Skeletal muscle tissue (tissue), 4 donors: Measurements from ENCODE around the gene RIOK2. TPM values are rescaled to one million over a fixed set of nuclear protein-coding genes. Genes with fewer than 3 reads are reported as not detected.
"Not testable (repeated sequence)": the region's sequence is repeated elsewhere in the genome, so short reads cannot be mapped to it uniquely, and the experiment has no call there.

ENCODE experiments used
- H3K27ac ChIP-seq: one replicate; pipeline ENCODE4 v1.7.0; 2013; ENCODE audit warnings: mild to moderate bottlenecking, low read depth, low read length, inconsistent platforms
- H3K27me3 ChIP-seq, 3 donors: one replicate each; pipeline ENCODE4 v1.7.0; 2013; ENCODE audit warnings: low read length in 3 of 3; ENCODE audit not compliant: control insufficient read depth in 3 of 3, insufficient read depth in 3 of 3
- H3K36me3 ChIP-seq, 3 donors: one replicate each; pipeline ENCODE4 v1.7.0; 2013; ENCODE audit warnings: low read length in 3 of 3; ENCODE audit not compliant: control insufficient read depth in 3 of 3, insufficient read depth in 3 of 3
- H3K4me1 ChIP-seq, 3 donors: one replicate each; pipeline ENCODE4 v1.7.0; 2013; ENCODE audit warnings: low read length in 3 of 3, mild to moderate bottlenecking in 3 of 3; ENCODE audit not compliant: control insufficient read depth in 3 of 3, insufficient read depth in 3 of 3
- H3K4me3 ChIP-seq, 3 donors: one replicate each; pipeline ENCODE4 v1.7.0; 2013; ENCODE audit warnings: low read length in 3 of 3
- H3K9ac ChIP-seq, 3 donors: one replicate each; pipeline ENCODE4 v1.7.0; 2013; ENCODE audit warnings: low read length in 3 of 3, mild to moderate bottlenecking in 3 of 3, moderate library complexity in 2 of 3, low read depth in 1 of 3
- H3K9me3 ChIP-seq, 3 donors: one replicate each; pipeline ENCODE4 v1.7.0; 2013; ENCODE audit warnings: low read length in 3 of 3; ENCODE audit not compliant: control insufficient read depth in 3 of 3
- total RNA-seq: library from RNA; depleted of rRNA; stranded (reverse); fragments of >200 nt; gene quantifications from one replicate; pipeline ENCODE4 v1.2.3, GENCODE V29; 2014
- donor health status: Osteomylitis.

The RIOK2 gene
- total RNA-seq, 1 donor from 2014 or later = 23.5 TPM

- no peak overlapping the region for H3K9ac ChIP-seq
- no peak overlapping the region for H3K27ac ChIP-seq
- no peak overlapping the region for H3K4me3 ChIP-seq
- no peaks in the 10 kb centered on the region for H3K4me1 ChIP-seq
- H3K9me3 ChIP-seq = no peaks in the 10 kb centered on the region
- no peaks in the 10 kb centered on the region for H3K36me3 ChIP-seq
- H3K27me3 ChIP-seq = no peaks in the 10 kb centered on the region
These were observed 32.6 kb downstream of the RIOK2 start for GRCh38 chr5:97150401-97150800.

- no peak overlapping the region for H3K9ac ChIP-seq
- no peaks in the 10 kb centered on the region for H3K9me3 ChIP-seq
- H3K27me3 ChIP-seq = no peaks in the 10 kb centered on the region
- no peaks in the 10 kb centered on the region for H3K4me1 ChIP-seq
- H3K4me3 ChIP-seq = no peak overlapping the region
- H3K36me3 ChIP-seq = no peaks in the 10 kb centered on the region
- H3K27ac ChIP-seq = no peak overlapping the region
These were observed 33.3 kb downstream of the RIOK2 start for GRCh38 chr5:97149709-97150108.

- Histone ChIP-seq H3K36me3 (no peaks in the 10 kb centered on the region), H3K9me3 (no peaks in the 10 kb centered on the region), H3K27me3 (no peaks in the 10 kb centered on the region), H3K4me3 (no peak overlapping the region), H3K9ac (no peak overlapping the region), H3K4me1 (no peaks in the 10 kb centered on the region), H3K27ac (no peak overlapping the region)
These were observed 34.8 kb downstream of the RIOK2 start for GRCh38 chr5:97148288-97148687.

- no peak overlapping the region for H3K27ac ChIP-seq
- H3K36me3 ChIP-seq = no peaks in the 10 kb centered on the region
- H3K9me3 ChIP-seq = no peaks in the 10 kb centered on the region
- H3K27me3 ChIP-seq = no peaks in the 10 kb centered on the region
- H3K4me1 ChIP-seq = no peaks in the 10 kb centered on the region
- H3K4me3 ChIP-seq = no peak overlapping the region
- H3K9ac ChIP-seq = no peak overlapping the region
These were observed 39.3 kb downstream of the RIOK2 start for GRCh38 chr5:97143704-97144103.

- no peaks in the 10 kb centered on the region for H3K36me3 ChIP-seq
- no peak within 1 kb of the TSS for H3K9ac ChIP-seq
- H3K9me3 ChIP-seq = no peaks in the 10 kb centered on the region
- no peaks in the 10 kb centered on the region for H3K4me1 ChIP-seq
- no peak within 1 kb of the TSS for H3K27ac ChIP-seq
- no peak within 1 kb of the TSS for H3K4me3 ChIP-seq
- no peaks in the 10 kb centered on the region for H3K27me3 ChIP-seq
These were observed 40.4 kb downstream of the RIOK2 start, which contains the start of gene LIX1 for GRCh38 chr5:97142521-97143254. TSS of gene LIX1 (minus strand) at chr5:97142611. CDS start at chr5:97142576, 35 bp downstream.

GRCh38 chr5:97141539-97141938 lies 41.5 kb downstream of the RIOK2 start:
- no peak overlapping the region for H3K4me3 ChIP-seq
- H3K27me3 ChIP-seq = no peaks in the 10 kb centered on the region
- no peaks in the 10 kb centered on the region for H3K4me1 ChIP-seq
- H3K9me3 ChIP-seq = no peaks in the 10 kb centered on the region
- no peak overlapping the region for H3K9ac ChIP-seq
- H3K36me3 ChIP-seq = no peaks in the 10 kb centered on the region
- H3K27ac ChIP-seq = no peak overlapping the region

GRCh38 chr5:97141031-97141430 lies 42.0 kb downstream of the RIOK2 start:
- Histone ChIP-seq H3K27me3 (no peaks in the 10 kb centered on the region), H3K4me3 (no peak overlapping the region), H3K9me3 (no peaks in the 10 kb centered on the region), H3K4me1 (no peaks in the 10 kb centered on the region), H3K27ac (no peak overlapping the region), H3K36me3 (no peaks in the 10 kb centered on the region), H3K9ac (no peak overlapping the region)

- H3K9ac ChIP-seq, H3K27me3 ChIP-seq, H3K4me3 ChIP-seq, H3K9me3 ChIP-seq, H3K27ac ChIP-seq, H3K4me1 ChIP-seq, H3K36me3 ChIP-seq: not testable (repeated sequence)
These were observed 42.8 kb downstream of the RIOK2 start for GRCh38 chr5:97140250-97140649.

- H3K4me1 ChIP-seq = no peaks in the 10 kb centered on the region
- H3K27me3 ChIP-seq = no peaks in the 10 kb centered on the region
- no peaks in the 10 kb centered on the region for H3K9me3 ChIP-seq
- H3K9ac ChIP-seq = no peak overlapping the region
- no peaks in the 10 kb centered on the region for H3K36me3 ChIP-seq
- no peak overlapping the region for H3K27ac ChIP-seq
- no peak overlapping the region for H3K4me3 ChIP-seq
These were observed 46.6 kb downstream of the RIOK2 start for GRCh38 chr5:97136475-97136874.

- Histone ChIP-seq H3K36me3 (no peaks in the 10 kb centered on the region), H3K27ac (no peak overlapping the region), H3K9ac (no peak overlapping the region), H3K4me3 (no peak overlapping the region), H3K27me3 (no peaks in the 10 kb centered on the region), H3K9me3 (no peaks in the 10 kb centered on the region), H3K4me1 (no peaks in the 10 kb centered on the region)
These were observed 47.2 kb downstream of the RIOK2 start for GRCh38 chr5:97135868-97136267.
